Muscle of back (tissue), 13 donors: ENCODE measurements around the gene UBALD2. TPM values are rescaled to one million over a fixed set of nuclear protein-coding genes. Genes with fewer than 3 reads are reported as not detected.
A peak's percentile ranks its signal among the peaks of the same experiment; 100 is the strongest.
"Not testable (repeated sequence)": the region's sequence is repeated elsewhere in the genome, so short reads cannot be mapped to it uniquely, and the experiment has no call there.

Experiments used
- DNase-seq, 3 donors: peaks; one replicate each; pipeline versions ENCODE4 v3.0.0 to v3.0.0-alpha.2; 2013
- long read RNA-seq, 9 donors: transcript quantifications; one replicate each; lab custom pipeline, GENCODE V29; 2026
- polyA plus RNA-seq, 10 donors: library from polyadenylated mRNA; unstranded; fragments of 120-200 nt; gene quantifications; one replicate each; pipeline ENCODE4 v1.2.1, GENCODE V29; 2013; ENCODE audit not compliant: insufficient read length in 10 of 10

Gene UBALD2
- 10 to 100 TPM; 11.9 to 20.7 (median 16.8) TPM for polyA plus RNA-seq
- long read RNA-seq, donor 1, transcript UBALD2-201 (3 exons, 1,593 nt), result major isoform, 8 of 17 reads
- long read RNA-seq, donor 1, partial matches to known transcripts, result 9 of 17 reads
- long read RNA-seq, donor 1, other reads (novel, unspliced or antisense), result 0 of 17 reads
- long read RNA-seq, donor 2, transcript UBALD2-201 (3 exons, 1,593 nt), result major isoform, 15 of 18 reads
- long read RNA-seq, donor 2, partial matches to known transcripts, result 0 of 18 reads
- long read RNA-seq, donor 2, other reads (novel, unspliced or antisense), result 0 of 18 reads
- long read RNA-seq, donor 3, result 0 reads
- long read RNA-seq, donor 4, partial matches to known transcripts, result 0 of 4 reads
- long read RNA-seq, donor 4, other reads (novel, unspliced or antisense), result 0 of 4 reads
- long read RNA-seq, donor 5, transcript UBALD2-201 (3 exons, 1,593 nt), result major isoform, 24 of 32 reads
- long read RNA-seq, donor 5, partial matches to known transcripts, result 7 of 32 reads
- long read RNA-seq, donor 5, other reads (novel, unspliced or antisense), result 0 of 32 reads
- long read RNA-seq, donor 6, transcript UBALD2-201 (3 exons, 1,593 nt), result major isoform, 15 of 15 reads
- long read RNA-seq, donor 6, partial matches to known transcripts, result 0 of 15 reads
- long read RNA-seq, donor 6, other reads (novel, unspliced or antisense), result 0 of 15 reads
- long read RNA-seq, donor 7, transcript UBALD2-201 (3 exons, 1,593 nt), result major isoform, 12 of 12 reads
- long read RNA-seq, donor 7, partial matches to known transcripts, result 0 of 12 reads
- long read RNA-seq, donor 7, other reads (novel, unspliced or antisense), result 0 of 12 reads
- long read RNA-seq, donor 8, transcript UBALD2-201 (3 exons, 1,593 nt), result major isoform, 11 of 12 reads
- long read RNA-seq, donor 8, partial matches to known transcripts, result 0 of 12 reads
- long read RNA-seq, donor 8, other reads (novel, unspliced or antisense), result 0 of 12 reads
- long read RNA-seq, donor 9, partial matches to known transcripts, result 0 of 3 reads
- long read RNA-seq, donor 9, other reads (novel, unspliced or antisense), result 0 of 3 reads

DNA sequence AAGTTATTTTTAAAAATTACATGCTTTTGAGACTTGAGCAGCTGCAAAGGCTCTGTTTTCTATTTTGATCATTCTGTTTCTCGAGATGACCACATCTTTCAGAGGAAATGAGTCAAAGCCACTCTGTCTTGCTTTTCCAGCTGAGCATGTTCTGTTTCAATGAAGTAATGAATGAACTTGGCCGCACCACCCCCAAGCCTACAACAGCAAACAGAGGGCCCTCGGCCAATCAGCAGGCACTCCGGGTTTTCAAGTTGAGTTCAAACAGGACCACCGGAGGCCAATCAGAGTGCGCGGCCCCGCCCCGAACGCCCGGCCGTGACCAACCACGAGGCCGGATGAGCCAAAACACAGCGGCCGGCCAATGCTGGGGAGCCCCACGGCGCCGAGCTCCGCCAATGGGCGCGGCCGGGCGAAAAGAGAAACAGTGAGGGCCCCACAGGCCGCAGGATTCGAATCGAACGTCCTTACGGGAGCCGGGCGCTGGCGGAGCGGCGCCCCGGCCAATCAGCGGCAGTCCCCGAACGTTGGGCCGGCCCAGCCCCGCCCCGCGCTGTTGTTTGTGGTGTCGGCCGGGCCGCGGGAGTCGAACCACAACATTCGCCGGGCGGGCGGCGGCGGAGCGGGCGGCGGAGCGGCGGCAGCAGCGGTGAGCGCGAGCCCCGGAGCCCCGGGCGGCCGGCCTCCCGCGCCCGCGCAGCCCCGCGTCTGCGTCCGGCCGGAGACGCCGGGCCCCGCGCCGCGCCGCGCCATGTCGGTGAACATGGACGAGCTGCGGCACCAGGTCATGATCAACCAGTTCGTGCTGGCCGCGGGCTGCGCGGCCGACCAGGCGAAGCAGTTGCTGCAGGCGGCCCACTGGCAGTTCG is at the start of gene UBALD2:
Gene UBALD2, plus strand, starts transcription at position 594 of the 869 bp plus-strand sequence. Its CDS starts 158 bp downstream, at position 752.
- DNase-seq, result peak; percentile 99 to 100 (median 100)

GRCh38 chr17:76217081-76217480 is 48.1 kb upstream of the UBALD2 start:
- no peak for DNase-seq

GRCh38 chr17:76219670-76220383 is 45.3 kb upstream of the UBALD2 start:
- no peak for DNase-seq

DNA sequence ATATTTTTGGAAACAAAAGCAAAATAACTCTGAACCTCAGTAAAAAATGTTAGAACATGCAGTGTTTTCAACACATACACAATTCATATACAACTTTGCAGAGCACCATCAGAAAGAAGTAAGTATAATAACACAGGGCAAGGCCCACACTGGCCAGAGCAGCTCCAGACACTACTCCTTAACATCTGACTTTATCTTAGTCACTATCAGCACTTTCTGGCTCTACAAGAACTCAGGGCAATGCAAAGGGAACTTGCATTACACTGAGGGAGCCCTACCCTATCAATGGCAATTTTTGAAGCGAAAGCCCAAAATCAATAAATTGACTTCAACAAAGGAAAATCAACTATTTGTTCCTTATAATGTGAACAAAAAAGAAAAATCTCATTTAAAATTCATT is 41.3 kb upstream of the UBALD2 start:
- DNase-seq, result no peak

DNA sequence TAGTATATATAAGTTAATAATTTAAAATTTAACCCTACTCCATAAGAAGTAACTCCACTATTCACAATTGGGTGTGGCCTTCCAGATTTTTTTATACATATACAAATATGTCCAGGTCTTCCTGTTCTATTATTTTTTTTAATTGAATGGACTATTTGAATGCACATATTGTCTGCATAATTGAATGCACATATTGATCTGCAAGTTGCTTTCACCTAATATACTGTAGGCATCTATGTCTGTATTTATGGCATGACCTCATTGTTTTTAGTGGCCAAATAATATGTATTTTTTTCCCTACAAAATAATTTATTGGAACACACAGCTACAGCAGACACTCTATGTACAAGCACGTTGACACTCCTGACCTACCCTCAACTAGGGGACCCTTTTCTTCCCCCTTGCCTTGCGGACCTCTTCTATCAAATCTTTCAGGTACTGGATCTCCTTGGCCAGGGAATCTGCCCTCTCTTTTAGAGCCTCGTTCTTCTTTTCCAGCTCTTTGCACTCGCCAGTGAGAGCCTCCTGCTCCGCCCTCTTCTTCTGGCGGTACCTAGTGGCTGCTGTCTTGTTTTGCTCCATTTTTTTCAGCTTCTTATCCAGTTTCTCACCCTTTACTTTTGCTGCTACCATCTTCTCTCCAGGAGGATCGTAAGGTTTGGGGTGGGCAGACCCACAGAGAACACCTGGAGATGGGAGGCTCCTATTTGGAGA is 39.6 kb upstream of the UBALD2 start:
- not testable (repeated sequence) for DNase-seq

DNA sequence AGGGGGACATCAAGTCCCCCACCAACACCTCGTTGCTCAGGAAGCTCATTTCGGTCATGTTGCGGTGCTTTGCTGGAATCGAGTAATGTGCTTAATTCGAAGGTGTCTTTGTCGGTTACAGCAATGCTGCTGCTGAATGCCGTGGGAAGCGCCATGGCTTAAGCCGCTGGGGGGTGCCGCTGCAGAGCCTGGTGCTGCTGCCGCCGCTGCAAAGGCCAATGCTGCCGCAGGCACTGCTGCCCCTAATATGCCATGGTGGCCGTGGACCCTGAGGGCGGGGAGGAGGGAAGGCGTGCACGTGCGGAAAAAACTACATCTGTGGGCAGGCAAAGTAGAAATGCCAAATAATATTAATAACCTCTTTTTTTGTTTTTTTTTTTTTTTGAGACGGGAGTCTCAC is 38.4 kb upstream of the UBALD2 start:
- not testable (repeated sequence) for DNase-seq

DNA sequence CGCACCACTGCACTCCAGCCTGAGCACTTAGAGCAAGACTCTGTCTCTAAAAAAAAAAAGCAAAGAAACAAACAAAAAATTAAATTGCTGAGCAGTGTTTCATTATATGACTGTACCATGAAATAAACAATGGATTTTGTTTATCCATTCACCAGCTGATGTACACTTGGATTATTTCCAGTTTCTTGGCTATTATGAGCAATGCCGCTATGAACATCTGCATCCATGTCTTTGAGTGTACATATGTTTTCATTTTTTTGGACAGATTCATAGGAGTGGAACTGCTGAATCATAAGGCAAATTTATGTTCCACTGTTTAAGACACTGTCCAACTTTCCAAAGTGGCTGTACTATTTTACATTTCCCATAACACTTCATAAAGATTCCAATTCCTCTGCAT is 32.8 kb upstream of the UBALD2 start:
- peak; percentile 51 to 85 (median 73) for DNase-seq

DNA sequence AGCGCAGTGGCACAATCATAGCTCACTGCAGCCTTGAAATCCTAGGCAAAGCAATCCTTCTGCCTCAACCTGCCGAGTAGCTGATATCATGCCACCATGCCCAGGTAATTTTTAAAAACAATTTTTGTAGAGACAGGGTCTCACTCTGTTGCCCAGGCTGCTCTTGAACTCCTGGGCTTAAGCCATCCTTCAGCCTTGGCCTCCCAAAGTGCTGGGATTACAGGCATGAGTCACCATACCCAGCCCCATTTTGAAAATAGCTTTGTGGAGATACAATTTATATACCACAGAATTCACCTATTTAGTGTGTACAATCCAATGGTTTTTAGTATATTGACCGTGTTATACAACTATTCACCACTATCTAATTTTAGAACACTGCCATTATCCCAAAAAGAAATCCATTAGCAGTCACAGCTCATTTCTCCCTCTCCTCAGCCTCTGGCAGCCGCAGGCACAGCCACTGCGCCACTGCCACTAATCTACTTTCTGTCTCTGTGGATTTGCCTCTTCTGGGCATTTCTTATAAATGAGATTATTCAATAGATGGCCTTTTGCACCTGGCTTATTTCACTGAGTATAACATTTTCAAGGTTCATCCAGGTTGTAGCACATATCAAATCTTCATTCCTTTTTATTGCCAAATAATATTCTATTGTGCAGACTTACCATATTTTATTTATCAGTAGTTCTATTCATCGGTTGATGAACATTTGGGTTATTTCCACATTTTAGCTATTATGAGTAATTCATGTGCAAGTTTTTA is 31.4 kb upstream of the UBALD2 start:
- DNase-seq, result no peak

- DNase-seq, result no peak
Measured at GRCh38 chr17:76234354-76234679, 30.8 kb upstream of the UBALD2 start.

DNA sequence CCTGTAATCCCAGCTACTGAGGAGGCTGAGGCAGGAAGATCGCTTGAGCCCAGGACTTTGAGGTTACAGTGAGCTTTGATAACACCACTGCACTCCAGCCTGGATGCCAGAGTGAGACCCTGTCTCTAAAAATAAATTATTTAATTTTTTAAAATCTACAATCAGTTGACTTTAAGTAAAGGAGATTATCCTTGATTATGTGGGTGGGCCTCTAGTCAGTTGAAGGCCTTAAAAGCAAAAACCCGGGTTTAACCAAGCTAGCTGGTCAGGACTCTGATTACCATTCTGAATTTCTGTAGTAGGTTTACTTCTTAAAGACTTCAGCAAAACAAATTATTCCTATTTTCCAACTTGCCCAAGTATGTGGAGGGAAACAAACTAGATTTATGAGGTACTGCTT is 29.3 kb upstream of the UBALD2 start:
- no peak for DNase-seq

GRCh38 chr17:76236603-76237002 is 28.5 kb upstream of the UBALD2 start:
- DNase-seq, result no peak

- DNase-seq, result no peak
Measured at GRCh38 chr17:76237859-76238313, 27.3 kb upstream of the UBALD2 start.

GRCh38 chr17:76238847-76239537 is 26.2 kb upstream of the UBALD2 start:
- DNase-seq, result no peak

GRCh38 chr17:76239538-76240274 is 25.4 kb upstream of the UBALD2 start:
- no peak for DNase-seq

GRCh38 chr17:76240461-76241203 is 24.5 kb upstream of the UBALD2 start, which contains the start of gene RNF157:
Gene RNF157, minus strand, starts transcription at chr17:76240493. Its CDS starts 253 bp downstream, at chr17:76240240.
- DNase-seq, result peak in 2 of 3 donors; percentile 47 to 85

DNA sequence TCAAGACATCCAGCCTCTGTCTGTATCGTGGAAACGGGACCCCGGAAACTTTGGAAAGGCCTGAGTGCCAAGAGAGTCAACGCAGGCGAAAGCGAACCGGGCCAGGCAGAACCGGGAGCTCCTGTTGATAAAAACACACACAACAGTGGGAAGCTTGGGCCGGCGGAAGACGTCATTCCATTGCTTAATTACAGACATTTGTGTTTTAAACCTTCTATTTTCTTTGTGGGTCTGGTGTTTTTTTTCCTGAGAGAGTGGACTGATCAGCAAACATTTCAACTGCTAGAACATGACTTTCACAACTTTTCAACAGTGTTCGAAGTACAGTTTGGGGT is 24.0 kb upstream of the UBALD2 start:
- no peak for DNase-seq

DNA sequence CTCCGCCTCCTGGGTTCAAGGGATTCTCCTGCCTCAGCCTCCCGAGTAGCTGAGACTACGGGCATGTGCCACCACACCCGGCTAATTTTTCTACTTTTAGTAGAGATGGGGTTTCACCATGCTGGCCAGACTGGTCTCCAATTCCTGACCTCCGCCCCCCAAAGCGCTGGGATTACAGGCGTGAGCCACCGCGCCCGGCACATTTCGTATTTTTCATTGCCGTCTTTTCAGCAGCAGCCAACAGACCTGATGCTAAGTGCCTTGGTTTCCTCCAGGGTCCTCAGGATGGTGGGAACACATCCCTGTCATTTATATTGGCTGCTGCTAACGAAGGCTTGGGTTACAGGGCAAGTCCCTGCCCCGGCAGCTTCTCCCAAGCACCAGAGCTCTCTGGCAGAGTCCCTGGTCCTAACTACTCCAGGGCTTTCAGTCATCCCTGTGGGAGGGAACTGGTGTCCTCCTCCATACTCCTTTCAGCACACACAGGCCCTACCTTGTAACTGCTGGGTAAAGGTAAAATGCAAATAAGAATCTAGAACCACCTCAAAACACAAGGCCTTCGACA is 23.4 kb upstream of the UBALD2 start:
- DNase-seq, result no peak
